ENCODE results near the gene CRIM1. TPM values are rescaled to one million over a fixed set of nuclear protein-coding genes. Genes with fewer than 3 reads are reported as not detected.
A peak's percentile ranks its signal among the peaks of the same experiment; 100 is the strongest.

The CRIM1 gene
- polyA plus RNA-seq, 1 donor, result 35.6 TPM

- Histone ChIP-seq H3K4me1 (ENCODE audit: control insufficient read depth, insufficient read depth, low read length) (peaks cover 12% of the 10 kb centered on the region), H3K4me3 (ENCODE audit: low read length) (no peak overlapping the region), H3K9me3 (ENCODE audit: control insufficient read depth, low read depth, low read length) (no peaks in the 10 kb centered on the region), H3K27ac (ENCODE audit: low read length) (no peak overlapping the region), H3K36me3 (ENCODE audit: control insufficient read depth, insufficient read depth, low read length) (peaks cover 22% of the 10 kb centered on the region), H3K27me3 (ENCODE audit: control insufficient read depth, insufficient read depth, low read length) (no peaks in the 10 kb centered on the region)
- 100% methylated on average over 1 of the region's 11 CpGs for WGBS (ENCODE audit: insufficient coverage, low lambda C conversion rate)
- DNase-seq, result no peak
Observed at GRCh38 chr2:36464006-36464721, 108.6 kb downstream of the CRIM1 start.

- H3K27ac ChIP-seq (ENCODE audit: low read length), result no peak overlapping the region
- H3K27me3 ChIP-seq (ENCODE audit: control insufficient read depth, insufficient read depth, low read length), result no peaks in the 10 kb centered on the region
- H3K36me3 ChIP-seq (ENCODE audit: control insufficient read depth, insufficient read depth, low read length), result peaks cover 22% of the 10 kb centered on the region
- WGBS (ENCODE audit: insufficient coverage, low lambda C conversion rate), result no CpG with 5 or more reads among the region's 4 CpGs
- no peaks in the 10 kb centered on the region for H3K9me3 ChIP-seq (ENCODE audit: control insufficient read depth, low read depth, low read length)
- peaks cover 2% of the 10 kb centered on the region for H3K4me1 ChIP-seq (ENCODE audit: control insufficient read depth, insufficient read depth, low read length)
- no peak overlapping the region for H3K4me3 ChIP-seq (ENCODE audit: low read length)
- no peak for DNase-seq
Observed at GRCh38 chr2:36466135-36466534, 110.6 kb downstream of the CRIM1 start.

GRCh38 chr2:36468463-36469105 lies 113.0 kb downstream of the CRIM1 start:
- Histone ChIP-seq H3K9me3 (ENCODE audit: control insufficient read depth, low read depth, low read length) (no peaks in the 10 kb centered on the region), H3K4me3 (ENCODE audit: low read length) (no peak overlapping the region), H3K4me1 (ENCODE audit: control insufficient read depth, insufficient read depth, low read length) (no peaks in the 10 kb centered on the region), H3K27me3 (ENCODE audit: control insufficient read depth, insufficient read depth, low read length) (no peaks in the 10 kb centered on the region), H3K27ac (ENCODE audit: low read length) (no peak overlapping the region), H3K36me3 (ENCODE audit: control insufficient read depth, insufficient read depth, low read length) (peaks cover 24% of the 10 kb centered on the region)
- WGBS (ENCODE audit: insufficient coverage, low lambda C conversion rate), result 83% methylated on average over 2 of the region's 10 CpGs
- DNase-seq, result no peak

GRCh38 chr2:36469106-36469477 lies 113.5 kb downstream of the CRIM1 start:
- Histone ChIP-seq H3K4me1 (ENCODE audit: control insufficient read depth, insufficient read depth, low read length) (no peaks in the 10 kb centered on the region), H3K36me3 (ENCODE audit: control insufficient read depth, insufficient read depth, low read length) (peaks cover 24% of the 10 kb centered on the region)

GRCh38 chr2:36469710-36470109 lies 114.1 kb downstream of the CRIM1 start:
- no peaks in the 10 kb centered on the region for H3K27me3 ChIP-seq (ENCODE audit: control insufficient read depth, insufficient read depth, low read length)
- H3K36me3 ChIP-seq (ENCODE audit: control insufficient read depth, insufficient read depth, low read length), result peaks cover 21% of the 10 kb centered on the region
- no peaks in the 10 kb centered on the region for H3K4me1 ChIP-seq (ENCODE audit: control insufficient read depth, insufficient read depth, low read length)
- WGBS (ENCODE audit: insufficient coverage, low lambda C conversion rate), result no CpG with 5 or more reads among the region's 3 CpGs
- no peak for DNase-seq
- H3K4me3 ChIP-seq (ENCODE audit: low read length), result no peak overlapping the region
- H3K27ac ChIP-seq (ENCODE audit: low read length), result no peak overlapping the region
- H3K9me3 ChIP-seq (ENCODE audit: control insufficient read depth, low read depth, low read length), result no peaks in the 10 kb centered on the region

More at GRCh38 chr2:36469106-36469477, 113.5 kb downstream of the CRIM1 start:
- no peaks in the 10 kb centered on the region for H3K9me3 ChIP-seq (ENCODE audit: control insufficient read depth, low read depth, low read length)
- DNase-seq, result no peak
- H3K4me3 ChIP-seq (ENCODE audit: low read length), result no peak overlapping the region
- peak overlapping the region; percentile 1 for H3K27ac ChIP-seq (ENCODE audit: low read length)
- no peaks in the 10 kb centered on the region for H3K27me3 ChIP-seq (ENCODE audit: control insufficient read depth, insufficient read depth, low read length)
- WGBS (ENCODE audit: insufficient coverage, low lambda C conversion rate), result no CpG with 5 or more reads among the region's 1 CpG

- no CpG with 5 or more reads among the region's 2 CpGs for WGBS (ENCODE audit: insufficient coverage, low lambda C conversion rate)
- H3K27me3 ChIP-seq (ENCODE audit: control insufficient read depth, insufficient read depth, low read length), result no peaks in the 10 kb centered on the region
- peaks cover 3% of the 10 kb centered on the region for H3K9me3 ChIP-seq (ENCODE audit: control insufficient read depth, low read depth, low read length)
- no peak for DNase-seq
- H3K36me3 ChIP-seq (ENCODE audit: control insufficient read depth, insufficient read depth, low read length), result peaks cover 16% of the 10 kb centered on the region
- no peaks in the 10 kb centered on the region for H3K4me1 ChIP-seq (ENCODE audit: control insufficient read depth, insufficient read depth, low read length)
- no peak overlapping the region for H3K27ac ChIP-seq (ENCODE audit: low read length)
- H3K4me3 ChIP-seq (ENCODE audit: low read length), result no peak overlapping the region
Observed at GRCh38 chr2:36473230-36473629, 117.7 kb downstream of the CRIM1 start.

- no peak overlapping the region for H3K27ac ChIP-seq (ENCODE audit: low read length)
- no peak for DNase-seq
- H3K27me3 ChIP-seq (ENCODE audit: control insufficient read depth, insufficient read depth, low read length), result no peaks in the 10 kb centered on the region
- no peaks in the 10 kb centered on the region for H3K4me1 ChIP-seq (ENCODE audit: control insufficient read depth, insufficient read depth, low read length)
- H3K4me3 ChIP-seq (ENCODE audit: low read length), result no peak overlapping the region
- H3K9me3 ChIP-seq (ENCODE audit: control insufficient read depth, low read depth, low read length), result peaks cover 3% of the 10 kb centered on the region
- peaks cover 35% of the 10 kb centered on the region for H3K36me3 ChIP-seq (ENCODE audit: control insufficient read depth, insufficient read depth, low read length)
Observed at GRCh38 chr2:36476411-36476810, 120.8 kb downstream of the CRIM1 start.

GRCh38 chr2:36477315-36477714 lies 121.7 kb downstream of the CRIM1 start:
- WGBS (ENCODE audit: insufficient coverage, low lambda C conversion rate), result no CpG with 5 or more reads among the region's 4 CpGs

GRCh38 chr2:36477746-36478145 lies 122.2 kb downstream of the CRIM1 start:
- DNase-seq, result no peak

More at GRCh38 chr2:36477315-36477714, 121.7 kb downstream of the CRIM1 start:
- no peaks in the 10 kb centered on the region for H3K4me1 ChIP-seq (ENCODE audit: control insufficient read depth, insufficient read depth, low read length)
- H3K27ac ChIP-seq (ENCODE audit: low read length), result no peak overlapping the region
- H3K36me3 ChIP-seq (ENCODE audit: control insufficient read depth, insufficient read depth, low read length), result peaks cover 38% of the 10 kb centered on the region
- H3K9me3 ChIP-seq (ENCODE audit: control insufficient read depth, low read depth, low read length), result peaks cover 3% of the 10 kb centered on the region
- no peak overlapping the region for H3K4me3 ChIP-seq (ENCODE audit: low read length)
- no peaks in the 10 kb centered on the region for H3K27me3 ChIP-seq (ENCODE audit: control insufficient read depth, insufficient read depth, low read length)
- DNase-seq, result no peak

GRCh38 chr2:36478332-36478738 lies 122.8 kb downstream of the CRIM1 start:
- DNase-seq, result no peak
- Histone ChIP-seq H3K27ac (ENCODE audit: low read length) (no peak overlapping the region), H3K4me3 (ENCODE audit: low read length) (no peak overlapping the region), H3K27me3 (ENCODE audit: control insufficient read depth, insufficient read depth, low read length) (no peaks in the 10 kb centered on the region), H3K4me1 (ENCODE audit: control insufficient read depth, insufficient read depth, low read length) (no peaks in the 10 kb centered on the region), H3K9me3 (ENCODE audit: control insufficient read depth, low read depth, low read length) (peaks cover 3% of the 10 kb centered on the region), H3K36me3 (ENCODE audit: control insufficient read depth, insufficient read depth, low read length) (peaks cover 36% of the 10 kb centered on the region)
- WGBS (ENCODE audit: insufficient coverage, low lambda C conversion rate), result no CpG with 5 or more reads among the region's 4 CpGs

More at GRCh38 chr2:36477746-36478145, 122.2 kb downstream of the CRIM1 start:
- Histone ChIP-seq H3K27ac (ENCODE audit: low read length) (no peak overlapping the region), H3K9me3 (ENCODE audit: control insufficient read depth, low read depth, low read length) (peaks cover 3% of the 10 kb centered on the region), H3K27me3 (ENCODE audit: control insufficient read depth, insufficient read depth, low read length) (no peaks in the 10 kb centered on the region), H3K4me3 (ENCODE audit: low read length) (no peak overlapping the region), H3K4me1 (ENCODE audit: control insufficient read depth, insufficient read depth, low read length) (no peaks in the 10 kb centered on the region), H3K36me3 (ENCODE audit: control insufficient read depth, insufficient read depth, low read length) (peaks cover 38% of the 10 kb centered on the region)
- no CpG with 5 or more reads among the region's 2 CpGs for WGBS (ENCODE audit: insufficient coverage, low lambda C conversion rate)

- no peak overlapping the region for H3K27ac ChIP-seq (ENCODE audit: low read length)
- no peaks in the 10 kb centered on the region for H3K4me1 ChIP-seq (ENCODE audit: control insufficient read depth, insufficient read depth, low read length)
- H3K36me3 ChIP-seq (ENCODE audit: control insufficient read depth, insufficient read depth, low read length), result peaks cover 41% of the 10 kb centered on the region
- no peak overlapping the region for H3K4me3 ChIP-seq (ENCODE audit: low read length)
- no peak for DNase-seq
- H3K9me3 ChIP-seq (ENCODE audit: control insufficient read depth, low read depth, low read length), result peaks cover 3% of the 10 kb centered on the region
- H3K27me3 ChIP-seq (ENCODE audit: control insufficient read depth, insufficient read depth, low read length), result no peaks in the 10 kb centered on the region
- no CpG with 5 or more reads among the region's 4 CpGs for WGBS (ENCODE audit: insufficient coverage, low lambda C conversion rate)
Observed at GRCh38 chr2:36478999-36479398, 123.4 kb downstream of the CRIM1 start.

Data from large intestine (tissue), 3 donors.